ENCODE data around the gene PTDSS2. TPM values are rescaled to one million over a fixed set of nuclear protein-coding genes. Genes with fewer than 3 reads are reported as not detected.

PTDSS2 gene
- total RNA-seq, 1 experiment from 2014 or later = 49.5 TPM

DNA sequence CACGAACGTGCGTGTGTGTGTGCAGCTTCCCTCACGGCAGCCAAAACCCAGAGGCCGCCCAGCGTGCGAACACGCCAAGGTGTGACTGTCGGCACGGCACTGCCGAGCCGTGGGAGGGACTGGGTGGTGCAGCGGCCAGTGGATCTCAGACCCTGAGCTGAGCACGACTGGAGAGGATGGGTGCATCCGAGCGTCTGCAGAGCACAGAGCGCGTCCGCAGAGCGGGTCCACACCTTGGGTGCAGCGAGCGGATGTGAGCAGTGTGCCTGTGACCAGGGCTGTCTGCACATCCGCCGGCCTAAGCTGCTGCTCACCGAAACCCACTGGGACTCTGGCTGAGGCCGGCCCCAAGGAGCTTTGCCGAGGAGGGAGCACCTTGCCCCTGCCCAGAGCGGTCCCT lies 22.7 kb downstream of the PTDSS2 start:
- Mint-ChIP-seq H3K27me3 (ENCODE audit: low read depth) (no peaks in the 10 kb centered on the region), H3K27ac (no peak overlapping the region), H3K4me1 (peaks cover 21% of the 10 kb centered on the region), H3K36me3 (no peaks in the 10 kb centered on the region), H3K9me3 (no peaks in the 10 kb centered on the region), H3K4me3 (no peak overlapping the region)
- no peak for TF ChIP-seq ZNF121 (CRISPR knock-in tag; IDR thresholded peaks at IDR 0.05)
- TF ChIP-seq, protein P1, sequence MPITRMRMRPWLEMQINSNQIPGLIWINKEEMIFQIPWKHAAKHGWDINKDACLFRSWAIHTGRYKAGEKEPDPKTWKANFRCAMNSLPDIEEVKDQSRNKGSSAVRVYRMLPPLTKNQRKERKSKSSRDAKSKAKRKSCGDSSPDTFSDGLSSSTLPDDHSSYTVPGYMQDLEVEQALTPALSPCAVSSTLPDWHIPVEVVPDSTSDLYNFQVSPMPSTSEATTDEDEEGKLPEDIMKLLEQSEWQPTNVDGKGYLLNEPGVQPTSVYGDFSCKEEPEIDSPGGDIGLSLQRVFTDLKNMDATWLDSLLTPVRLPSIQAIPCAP (CRISPR knock-in tag; IDR thresholded peaks at IDR 0.05) = no peak
- TF ChIP-seq JUN (CRISPR knock-in tag; IDR thresholded peaks at IDR 0.05) = no peak
- TF ChIP-seq, protein P2, sequence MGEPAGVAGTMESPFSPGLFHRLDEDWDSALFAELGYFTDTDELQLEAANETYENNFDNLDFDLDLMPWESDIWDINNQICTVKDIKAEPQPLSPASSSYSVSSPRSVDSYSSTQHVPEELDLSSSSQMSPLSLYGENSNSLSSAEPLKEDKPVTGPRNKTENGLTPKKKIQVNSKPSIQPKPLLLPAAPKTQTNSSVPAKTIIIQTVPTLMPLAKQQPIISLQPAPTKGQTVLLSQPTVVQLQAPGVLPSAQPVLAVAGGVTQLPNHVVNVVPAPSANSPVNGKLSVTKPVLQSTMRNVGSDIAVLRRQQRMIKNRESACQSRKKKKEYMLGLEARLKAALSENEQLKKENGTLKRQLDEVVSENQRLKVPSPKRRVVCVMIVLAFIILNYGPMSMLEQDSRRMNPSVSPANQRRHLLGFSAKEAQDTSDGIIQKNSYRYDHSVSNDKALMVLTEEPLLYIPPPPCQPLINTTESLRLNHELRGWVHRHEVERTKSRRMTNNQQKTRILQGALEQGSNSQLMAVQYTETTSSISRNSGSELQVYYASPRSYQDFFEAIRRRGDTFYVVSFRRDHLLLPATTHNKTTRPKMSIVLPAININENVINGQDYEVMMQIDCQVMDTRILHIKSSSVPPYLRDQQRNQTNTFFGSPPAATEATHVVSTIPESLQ (CRISPR knock-in tag; IDR thresholded peaks at IDR 0.05) = no peak
- TF ChIP-seq ZNF263 (CRISPR knock-in tag; IDR thresholded peaks at IDR 0.05; ENCODE audit: low read depth) = no peak
- no peak for TF ChIP-seq NFE2L1 (CRISPR knock-in tag; IDR thresholded peaks at IDR 0.05)
- TF ChIP-seq, protein P3, sequence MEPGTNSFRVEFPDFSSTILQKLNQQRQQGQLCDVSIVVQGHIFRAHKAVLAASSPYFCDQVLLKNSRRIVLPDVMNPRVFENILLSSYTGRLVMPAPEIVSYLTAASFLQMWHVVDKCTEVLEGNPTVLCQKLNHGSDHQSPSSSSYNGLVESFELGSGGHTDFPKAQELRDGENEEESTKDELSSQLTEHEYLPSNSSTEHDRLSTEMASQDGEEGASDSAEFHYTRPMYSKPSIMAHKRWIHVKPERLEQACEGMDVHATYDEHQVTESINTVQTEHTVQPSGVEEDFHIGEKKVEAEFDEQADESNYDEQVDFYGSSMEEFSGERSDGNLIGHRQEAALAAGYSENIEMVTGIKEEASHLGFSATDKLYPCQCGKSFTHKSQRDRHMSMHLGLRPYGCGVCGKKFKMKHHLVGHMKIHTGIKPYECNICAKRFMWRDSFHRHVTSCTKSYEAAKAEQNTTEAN (CRISPR knock-in tag; IDR thresholded peaks at IDR 0.05) = no peak
- no peak for TF ChIP-seq ZNF232 (CRISPR knock-in tag; IDR thresholded peaks at IDR 0.05)
- no peak for TF ChIP-seq ZNF396 (CRISPR knock-in tag; IDR thresholded peaks at IDR 0.05; ENCODE audit: borderline replicate concordance)
- TF ChIP-seq, protein P4, sequence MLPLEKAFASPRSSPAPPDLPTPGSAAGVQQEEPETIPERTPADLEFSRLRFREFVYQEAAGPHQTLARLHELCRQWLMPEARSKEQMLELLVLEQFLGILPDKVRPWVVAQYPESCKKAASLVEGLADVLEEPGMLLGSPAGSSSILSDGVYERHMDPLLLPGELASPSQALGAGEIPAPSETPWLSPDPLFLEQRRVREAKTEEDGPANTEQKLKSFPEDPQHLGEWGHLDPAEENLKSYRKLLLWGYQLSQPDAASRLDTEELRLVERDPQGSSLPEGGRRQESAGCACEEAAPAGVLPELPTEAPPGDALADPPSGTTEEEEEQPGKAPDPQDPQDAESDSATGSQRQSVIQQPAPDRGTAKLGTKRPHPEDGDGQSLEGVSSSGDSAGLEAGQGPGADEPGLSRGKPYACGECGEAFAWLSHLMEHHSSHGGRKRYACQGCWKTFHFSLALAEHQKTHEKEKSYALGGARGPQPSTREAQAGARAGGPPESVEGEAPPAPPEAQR (CRISPR knock-in tag; IDR thresholded peaks at IDR 0.05) = no peak
- TF ChIP-seq, protein P5, sequence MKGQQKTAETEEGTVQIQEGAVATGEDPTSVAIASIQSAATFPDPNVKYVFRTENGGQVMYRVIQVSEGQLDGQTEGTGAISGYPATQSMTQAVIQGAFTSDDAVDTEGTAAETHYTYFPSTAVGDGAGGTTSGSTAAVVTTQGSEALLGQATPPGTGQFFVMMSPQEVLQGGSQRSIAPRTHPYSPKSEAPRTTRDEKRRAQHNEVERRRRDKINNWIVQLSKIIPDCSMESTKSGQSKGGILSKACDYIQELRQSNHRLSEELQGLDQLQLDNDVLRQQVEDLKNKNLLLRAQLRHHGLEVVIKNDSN (CRISPR knock-in tag; IDR thresholded peaks at IDR 0.05) = no peak
- no peak for TF ChIP-seq CREB1 (CRISPR knock-in tag; IDR thresholded peaks at IDR 0.05)
- TF ChIP-seq, protein P6, sequence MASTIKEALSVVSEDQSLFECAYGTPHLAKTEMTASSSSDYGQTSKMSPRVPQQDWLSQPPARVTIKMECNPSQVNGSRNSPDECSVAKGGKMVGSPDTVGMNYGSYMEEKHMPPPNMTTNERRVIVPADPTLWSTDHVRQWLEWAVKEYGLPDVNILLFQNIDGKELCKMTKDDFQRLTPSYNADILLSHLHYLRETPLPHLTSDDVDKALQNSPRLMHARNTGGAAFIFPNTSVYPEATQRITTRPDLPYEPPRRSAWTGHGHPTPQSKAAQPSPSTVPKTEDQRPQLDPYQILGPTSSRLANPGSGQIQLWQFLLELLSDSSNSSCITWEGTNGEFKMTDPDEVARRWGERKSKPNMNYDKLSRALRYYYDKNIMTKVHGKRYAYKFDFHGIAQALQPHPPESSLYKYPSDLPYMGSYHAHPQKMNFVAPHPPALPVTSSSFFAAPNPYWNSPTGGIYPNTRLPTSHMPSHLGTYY (CRISPR knock-in tag; IDR thresholded peaks at IDR 0.05) = no peak
- TF ChIP-seq HMGA2 (CRISPR knock-in tag; IDR thresholded peaks at IDR 0.05) = no peak
- TF ChIP-seq, protein P7, sequence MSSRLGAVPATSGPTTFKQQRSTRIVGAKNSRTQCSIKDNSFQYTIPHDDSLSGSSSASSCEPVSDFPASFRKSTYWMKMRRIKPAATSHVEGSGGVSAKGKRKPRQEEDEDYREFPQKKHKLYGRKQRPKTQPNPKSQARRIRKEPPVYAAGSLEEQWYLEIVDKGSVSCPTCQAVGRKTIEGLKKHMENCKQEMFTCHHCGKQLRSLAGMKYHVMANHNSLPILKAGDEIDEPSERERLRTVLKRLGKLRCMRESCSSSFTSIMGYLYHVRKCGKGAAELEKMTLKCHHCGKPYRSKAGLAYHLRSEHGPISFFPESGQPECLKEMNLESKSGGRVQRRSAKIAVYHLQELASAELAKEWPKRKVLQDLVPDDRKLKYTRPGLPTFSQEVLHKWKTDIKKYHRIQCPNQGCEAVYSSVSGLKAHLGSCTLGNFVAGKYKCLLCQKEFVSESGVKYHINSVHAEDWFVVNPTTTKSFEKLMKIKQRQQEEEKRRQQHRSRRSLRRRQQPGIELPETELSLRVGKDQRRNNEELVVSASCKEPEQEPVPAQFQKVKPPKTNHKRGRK (CRISPR knock-in tag; IDR thresholded peaks at IDR 0.05; ENCODE audit: borderline replicate concordance) = no peak
- no peak for TF ChIP-seq EMX1 (CRISPR knock-in tag; IDR thresholded peaks at IDR 0.05)
- no peak for TF ChIP-seq ZBTB21 (CRISPR knock-in tag; IDR thresholded peaks at IDR 0.05; ENCODE audit: borderline replicate concordance)
- DNase-seq (ENCODE audit: low spot score) (no peak), ATAC-seq (no peak)
- CTCF ChIA-PET = interaction anchor here (1.2 to 2.2 kb wide), 5 partner anchors 10 to 222 kb away, joined by 3 to 10 read pairs (median 5); partner anchors contain the start of gene PTDSS2
- POLR2A ChIA-PET = interaction anchor here (1.0 kb wide), 1 partner anchor 24 kb away, joined by 4 read pairs; no protein-coding TSS in a partner anchor
